Measurements from ENCODE around the gene NSMCE1.

The NSMCE1 gene

DNA sequence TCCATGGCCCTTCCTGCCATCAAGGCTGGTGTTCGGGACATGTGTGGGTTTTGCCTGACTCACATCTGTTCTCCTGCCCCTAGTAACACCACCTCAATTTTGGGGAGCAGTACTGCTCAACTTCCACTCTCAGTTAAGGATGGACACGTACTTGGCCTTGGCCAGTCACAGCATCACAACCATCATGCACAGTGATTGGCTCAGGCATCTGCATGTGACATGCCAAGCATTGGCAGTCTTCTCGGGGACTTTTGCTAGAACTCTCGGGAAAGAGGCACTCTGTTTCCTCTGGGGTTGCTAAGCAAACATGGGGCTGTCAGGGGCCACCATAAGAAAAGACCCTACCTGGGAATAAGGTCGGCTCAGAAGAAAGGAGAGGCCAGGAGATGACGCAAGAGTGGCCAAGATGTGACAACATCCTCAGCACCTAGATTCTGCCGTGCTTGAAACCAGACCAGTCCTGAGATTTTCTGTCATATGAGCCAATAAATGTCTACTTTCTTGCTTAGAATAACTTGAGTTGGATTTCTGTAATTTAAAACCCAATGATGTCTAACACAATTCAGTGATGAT lies 77.1 kb downstream of the NSMCE1 start:
- DNase-seq = no peak

DNA sequence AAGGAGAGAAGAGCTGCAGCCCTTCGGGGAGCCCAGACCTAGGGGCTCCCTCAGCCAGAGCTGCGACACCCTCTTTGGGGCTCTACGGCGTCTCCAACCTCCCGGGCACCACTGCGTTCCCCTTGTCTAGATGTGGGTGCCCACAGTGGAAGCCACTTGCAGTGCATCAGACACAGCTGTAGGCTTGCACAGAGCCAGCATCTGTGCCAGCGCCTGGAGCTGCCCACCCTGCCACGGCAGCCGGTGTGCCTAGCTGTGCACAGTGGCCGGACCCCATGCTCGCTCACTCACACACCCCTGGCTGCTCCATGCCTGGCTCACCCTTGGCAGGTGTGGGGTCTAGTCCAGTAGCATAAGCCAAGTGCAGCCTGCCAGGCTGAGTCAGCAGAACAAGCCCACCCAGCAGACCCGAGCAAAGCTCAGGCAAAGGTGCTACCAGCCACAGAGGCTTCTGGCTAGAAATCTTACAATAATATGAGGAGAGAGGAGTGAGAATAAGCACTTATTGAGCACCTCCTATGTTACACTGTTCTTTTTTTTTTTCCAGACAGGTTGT lies 78.2 kb downstream of the NSMCE1 start:
- DNase-seq = no peak

- no peak for DNase-seq
Measured at GRCh38 chr16:27189335-27189972, 79.1 kb downstream of the NSMCE1 start.

DNA sequence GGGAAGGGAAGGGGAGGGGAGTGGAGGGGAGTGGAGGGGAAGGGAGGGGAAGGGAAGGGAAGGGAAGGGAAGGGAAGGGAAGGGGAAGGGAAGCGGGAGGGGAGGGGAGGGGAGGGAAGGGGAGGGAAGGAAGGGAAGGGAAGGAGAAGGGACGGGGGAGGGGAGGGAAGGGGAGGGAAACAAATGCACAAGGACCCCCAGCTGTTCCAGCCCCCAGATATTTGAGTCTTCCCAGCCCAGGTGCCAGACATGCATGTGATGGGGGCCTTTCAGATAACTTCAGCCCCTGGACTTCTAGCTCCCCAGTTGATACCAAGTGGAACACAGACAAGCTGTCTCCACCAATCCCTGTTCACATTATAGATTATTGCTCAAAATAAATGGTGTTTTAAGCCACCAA lies 79.9 kb downstream of the NSMCE1 start:
- DNase-seq = no peak

DNA sequence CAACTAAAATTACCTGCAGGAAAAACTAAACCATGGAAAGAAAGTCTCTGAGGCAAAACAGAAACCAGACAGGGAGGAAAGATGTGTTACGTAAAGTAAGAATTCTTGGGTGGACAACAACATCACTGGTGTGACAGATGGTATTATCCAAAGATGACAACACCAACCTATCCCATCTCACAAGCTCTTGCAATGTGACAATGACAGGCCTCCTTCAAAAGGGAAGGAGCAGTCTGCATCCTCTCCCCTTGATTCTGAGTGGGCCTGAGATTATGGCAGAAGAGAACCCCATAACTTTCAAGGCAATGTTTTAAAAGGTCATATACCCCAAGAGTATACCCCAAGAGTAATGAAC lies 82.8 kb downstream of the NSMCE1 start:
- no peak for DNase-seq

GRCh38 chr16:27182906-27183405 lies 85.6 kb downstream of the NSMCE1 start:
- DNase-seq = no peak

GRCh38 chr16:27181019-27181790 lies 87.4 kb downstream of the NSMCE1 start:
- no peak for DNase-seq

- peak; percentile 93 for DNase-seq
Measured at GRCh38 chr16:27179500-27180072, 89.0 kb downstream of the NSMCE1 start.

DNA sequence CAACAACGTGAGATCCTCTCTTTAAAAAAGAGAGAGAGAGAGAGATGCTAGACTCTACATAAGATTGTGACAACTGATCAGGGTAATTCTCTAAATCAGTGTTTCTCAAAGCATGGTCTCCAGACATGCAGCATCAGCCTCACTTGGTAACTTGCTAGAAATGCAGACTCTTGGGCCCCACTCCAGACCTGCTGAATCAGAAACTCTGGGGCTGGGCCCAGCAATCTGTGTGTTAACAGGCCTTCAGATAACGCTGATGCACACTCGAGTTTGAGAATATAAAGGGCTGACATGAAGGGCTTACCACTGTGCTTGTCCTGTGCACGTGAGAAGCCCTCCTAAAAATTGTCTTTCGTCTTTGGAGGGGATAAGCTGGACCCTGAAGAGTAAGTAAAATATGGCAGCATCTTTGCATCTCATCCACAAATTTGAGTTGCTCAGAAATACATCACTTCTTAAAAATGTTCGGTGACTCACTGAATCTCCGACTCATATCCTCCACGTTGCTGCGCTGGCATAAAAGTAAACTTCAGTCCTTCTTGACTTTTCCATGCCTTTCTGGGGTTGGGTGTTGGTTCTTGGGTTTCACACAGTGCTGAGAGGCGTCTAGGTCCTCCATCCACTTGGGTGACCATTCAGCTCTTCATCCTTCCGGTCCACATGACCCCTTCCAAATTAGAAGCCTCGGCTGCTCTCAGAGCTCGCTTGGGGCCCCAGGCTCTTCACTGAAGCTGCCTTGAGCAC lies 91.4 kb downstream of the NSMCE1 start:
- DNase-seq = peak; percentile 5

GRCh38 chr16:27175888-27176287 lies 92.7 kb downstream of the NSMCE1 start:
- no peak for DNase-seq

Measured in CD4-positive, alpha-beta T cell treated with Interleukin-6 for 4 hours (primary cell).